K562 (cell line): ENCODE results near the gene NECAB3. TPM values are rescaled to one million over a fixed set of nuclear protein-coding genes. Genes with fewer than 3 reads are reported as not detected.
A peak's percentile ranks its signal among the peaks of the same experiment; 100 is the strongest.

Experiments
- ASH1L ChIP-seq: fragments of 450-650 bp; IDR thresholded peaks from 2 replicates; pipeline ENCODE4 v1.6.1; 2018; ENCODE audit warnings: borderline replicate concordance, mild to moderate bottlenecking, low read depth; ENCODE audit not compliant: partially characterized antibody
- ELK3 ChIP-seq: fragments of 450-650 bp; formaldehyde crosslinking; IDR thresholded peaks from 2 replicates; pipeline ENCODE4 v1.4.0; 2020; ENCODE audit warnings: mild to moderate bottlenecking
- HEY1 ChIP-seq: fragments of 250-450 bp; sonication (Bioruptor Pico); IDR thresholded peaks from 2 replicates; pipeline ENCODE4 v1.5.0; 2020; ENCODE audit warnings: mild to moderate bottlenecking, moderate library complexity, borderline replicate concordance
- HMBOX1 ChIP-seq: sonication (generic); IDR thresholded peaks from 2 replicates; pipeline ENCODE4 v1.6.1; 2016
- KAT7 ChIP-seq: sonication (generic); formaldehyde crosslinking; IDR thresholded peaks from 2 replicates; pipeline ENCODE4 v1.8.0; 2022; ENCODE audit warnings: missing genetic modification reagents, mild to moderate bottlenecking, borderline replicate concordance
- KDM2B ChIP-seq: fragments of 250-450 bp; sonication (Bioruptor Pico); IDR thresholded peaks from 2 replicates; pipeline ENCODE4 v1.8.0; 2021; ENCODE audit warnings: mild to moderate bottlenecking, moderate library complexity
- PHB ChIP-seq: fragments of 250-450 bp; sonication (Bioruptor Pico); IDR thresholded peaks from 2 replicates; pipeline ENCODE4 v1.5.0; 2021
- POLR2G ChIP-seq: fragments of 200-400 bp; formaldehyde crosslinking; IDR thresholded peaks from 2 replicates; pipeline ENCODE4 v1.6.1; 2017; ENCODE audit warnings: low read depth, mild to moderate bottlenecking, antibody characterized with exemption, low read length, moderate library complexity
- RBFOX2 ChIP-seq: fragments of 200-400 bp; formaldehyde crosslinking; IDR thresholded peaks from 2 replicates; pipeline ENCODE4 v1.6.1; 2017; ENCODE audit warnings: low read depth, mild to moderate bottlenecking, low read length, moderate library complexity
- RFX7 ChIP-seq: fragments of 250-450 bp; sonication (Bioruptor Pico); IDR thresholded peaks from 2 replicates; pipeline ENCODE4 v1.5.1; 2021; ENCODE audit warnings: mild to moderate bottlenecking
- SP2 ChIP-seq: IDR thresholded peaks from 2 replicates; pipeline ENCODE4 v1.6.1; 2011; ENCODE audit warnings: mild to moderate bottlenecking, low read depth, low read length, moderate library complexity; ENCODE audit not compliant: poor library complexity, severe bottlenecking; ENCODE audit errors: extremely low read depth
- TRIM24 ChIP-seq, 2 experiments: fragments of 450-650 bp; IDR thresholded peaks; 2 replicates each; pipeline ENCODE4 v1.6.1; 2016
- ZBTB5 ChIP-seq: fragments of 450-650 bp; IDR thresholded peaks from 2 replicates; pipeline ENCODE4 v1.6.1; 2017; ENCODE audit warnings: antibody characterized with exemption
- ZNF239 ChIP-seq: fragments of 250-450 bp; sonication (Bioruptor Pico); IDR thresholded peaks from 2 replicates; pipeline ENCODE4 v1.4.0; 2020; ENCODE audit warnings: mild to moderate bottlenecking
- ZNF551 ChIP-seq: fragments of 250-450 bp; sonication (Bioruptor Pico); IDR thresholded peaks from 2 replicates; pipeline ENCODE4 v1.5.0; 2021; ENCODE audit warnings: mild to moderate bottlenecking, moderate library complexity
- ZNF592 ChIP-seq: fragments of 450-650 bp; IDR thresholded peaks from 2 replicates; pipeline ENCODE4 v1.6.1; 2017; ENCODE audit warnings: antibody characterized with exemption, mild to moderate bottlenecking
- ZNF75A ChIP-seq: fragments of 450-650 bp; formaldehyde crosslinking; IDR thresholded peaks from 2 replicates; pipeline ENCODE4 v1.4.0; 2020; ENCODE audit warnings: mild to moderate bottlenecking
- ZZZ3 ChIP-seq: fragments of 450-650 bp; IDR thresholded peaks from 2 replicates; pipeline ENCODE4 v1.6.1; 2016; ENCODE audit warnings: antibody characterized with exemption, mild to moderate bottlenecking, moderate library complexity
- polyA plus RNA-seq, 8 experiments: library from polyadenylated mRNA; depleted of rRNA in 4 of 8; stranded (reverse) in 5 of 8; unstranded in 3 of 8; fragments of >200 nt; fragmentation: Nextera tagmentation in 2 of 8; fragmentation: Illumina TruSeq in 1 of 8; extraction: Ambion mirVana in 2 of 8; extraction: Trizol in 1 of 8; gene quantifications; 2 replicates each; pipeline versions ENCODE4 v1.2.1 to v1.2.3, GENCODE V29; 2011 to 2014; ENCODE audit warnings: inconsistent platforms in 1 of 8, missing spikeins in 1 of 8
- total RNA-seq, 7 experiments: library from RNA; depleted of rRNA in 6 of 7; stranded (reverse); fragments of >200 nt in 6 of 7; fragmentation: Illumina TruSeq in 2 of 7; extraction: Trizol in 2 of 7; gene quantifications; 2 replicates each; pipeline versions ENCODE4 v1.2.1 to v1.2.3, GENCODE V29; 2011 to 2021; ENCODE audit warnings: low replicate concordance in 1 of 7

The NECAB3 gene
- total and polyA plus RNA-seq, 9 of the 15 experiments (the other 6 are each of a cell fraction or from before 2014, with no cell fraction given) = 0.94 to 63.3 (median 31.5) TPM

- TF ChIP-seq ASH1L (no peak), ZBTB5 (peak; percentile 72; the same call in 1 of the 2 replicates), TRIM24 (IDR thresholded peaks at IDR 0.05) (no peak), ZZZ3 (no peak), ZNF239 (CRISPR knock-in tag) (no peak), ELK3 (CRISPR knock-in tag) (no peak), ZNF75A (CRISPR knock-in tag) (no peak), ZNF551 (CRISPR knock-in tag) (no peak), KAT7 (CRISPR knock-in tag) (0 out of 2 replicates have a peak, but pooled peaks have one; percentile 51), KDM2B (CRISPR knock-in tag) (peak; percentile 58; the same call in 1 of the 2 replicates), RFX7 (CRISPR knock-in tag) (no peak), RBFOX2 (peak; percentile 71), HEY1 (no peak), POLR2G (peak; percentile 81), SP2 (no peak), ZNF592 (0 out of 2 replicates have a peak, but pooled peaks have one; percentile 40), PHB (0 out of 2 replicates have a peak, but pooled peaks have one; percentile 54), HMBOX1 (no peak)
These were observed at the start of gene NECAB3 (continued) for GRCh38 chr20:33674294-33675135.
